Measurements from ENCODE around the gene ZGPAT. TPM values are rescaled to one million over a fixed set of nuclear protein-coding genes. Genes with fewer than 3 reads are reported as not detected.

The ZGPAT gene
- total and polyA plus RNA-seq, 7 donors = 18.5 to 44.9 (median 22.5) TPM

- H3K36me3 ChIP-seq = peaks cover 11 to 48% (median 17%) of the 10 kb centered on the region in 4 donors
- 83 to 89% methylated on average over 8 of the region's 8 CpGs for WGBS, 2 donors
- intact Hi-C loops (cut with DNase I) = no loop called here
Measured at GRCh38 chr20:63660622-63661021, 47.2 kb upstream of the ZGPAT start.

GRCh38 chr20:63661108-63661507, 46.7 kb upstream of the ZGPAT start:
- TF ChIP-seq CTCF (IDR thresholded peaks at IDR 0.05) (no peak), EP300 (IDR thresholded peaks at IDR 0.05) (no peak), POLR2A (IDR thresholded peaks at IDR 0.05) (no peak), POLR2AphosphoS5 (IDR thresholded peaks at IDR 0.05) (no peak)
- H3K4me3 ChIP-seq = no peak overlapping the region
- intact Hi-C loops (cut with DNase I) = no loop called here
- no peaks in the 10 kb centered on the region for H3K27me3 ChIP-seq
- peaks cover 13 to 53% (median 19%) of the 10 kb centered on the region in 4 donors for H3K36me3 ChIP-seq
- peaks cover 0 to 34% (median 26%) of the 10 kb centered on the region in 4 donors for H3K4me1 ChIP-seq
- no peaks in the 10 kb centered on the region for H3K9me3 ChIP-seq
- WGBS, 2 donors = 96 to 97% methylated on average over 22 of the region's 22 CpGs
- DNase-seq = no peak
- no peak overlapping the region for H3K27ac ChIP-seq

More at GRCh38 chr20:63660622-63661021, 47.2 kb upstream of the ZGPAT start:
- no peaks in the 10 kb centered on the region for H3K9me3 ChIP-seq
- H3K4me3 ChIP-seq = no peak overlapping the region
- H3K4me1 ChIP-seq = peaks cover 0 to 34% (median 26%) of the 10 kb centered on the region in 4 donors
- no peak for DNase-seq
- no peaks in the 10 kb centered on the region for H3K27me3 ChIP-seq
- TF ChIP-seq EP300 (IDR thresholded peaks at IDR 0.05) = no peak
- TF ChIP-seq POLR2A (IDR thresholded peaks at IDR 0.05) = no peak
- TF ChIP-seq POLR2AphosphoS5 (IDR thresholded peaks at IDR 0.05) = no peak
- TF ChIP-seq CTCF (IDR thresholded peaks at IDR 0.05) = no peak
- H3K27ac ChIP-seq = no peak overlapping the region

- H3K4me1 ChIP-seq = peaks cover 0 to 27% (median 20%) of the 10 kb centered on the region in 4 donors
- DNase-seq = no peak
Measured at GRCh38 chr20:63661959-63662812, 45.7 kb upstream of the ZGPAT start.

GRCh38 chr20:63662813-63663189, 45.0 kb upstream of the ZGPAT start:
- WGBS, 2 donors = 92 to 95% methylated on average over 9 of the region's 9 CpGs
- Histone ChIP-seq H3K27me3 (no peaks in the 10 kb centered on the region), H3K9me3 (no peaks in the 10 kb centered on the region), H3K36me3 (peaks cover 21 to 67% (median 29%) of the 10 kb centered on the region in 4 donors), H3K4me3 (no peak overlapping the region), H3K27ac (no peak overlapping the region), H3K4me1 (peaks cover 0 to 21% (median 14%) of the 10 kb centered on the region in 4 donors)
- no peak for DNase-seq
- TF ChIP-seq EP300 (IDR thresholded peaks at IDR 0.05) = no peak
- no peak for TF ChIP-seq POLR2AphosphoS5 (IDR thresholded peaks at IDR 0.05)
- TF ChIP-seq CTCF (IDR thresholded peaks at IDR 0.05) = no peak
- TF ChIP-seq POLR2A (IDR thresholded peaks at IDR 0.05) = no peak
- intact Hi-C loops (cut with DNase I) = no loop called here

More at GRCh38 chr20:63661959-63662812, 45.7 kb upstream of the ZGPAT start:
- intact Hi-C loops (cut with DNase I) = no loop called here
- H3K4me3 ChIP-seq = no peak overlapping the region
- WGBS, 2 donors = 92 to 95% methylated on average over 33 of the region's 33 CpGs
- peaks cover 17 to 61% (median 24%) of the 10 kb centered on the region in 4 donors for H3K36me3 ChIP-seq
- no peaks in the 10 kb centered on the region for H3K9me3 ChIP-seq
- H3K27me3 ChIP-seq = no peaks in the 10 kb centered on the region
- no peak overlapping the region for H3K27ac ChIP-seq
- no peak for TF ChIP-seq POLR2AphosphoS5 (IDR thresholded peaks at IDR 0.05)
- TF ChIP-seq EP300 (IDR thresholded peaks at IDR 0.05) = no peak
- no peak for TF ChIP-seq CTCF (IDR thresholded peaks at IDR 0.05)
- no peak for TF ChIP-seq POLR2A (IDR thresholded peaks at IDR 0.05)
